CD4-positive, alpha-beta T cell treated with Interleukin-17A for 1 hour (primary cell): ENCODE measurements around the gene CACNA1F.

Source experiments
- DNase-seq: peaks from one replicate; pipeline ENCODE4 v3.0.0-alpha.2; 2020

The CACNA1F gene

DNA sequence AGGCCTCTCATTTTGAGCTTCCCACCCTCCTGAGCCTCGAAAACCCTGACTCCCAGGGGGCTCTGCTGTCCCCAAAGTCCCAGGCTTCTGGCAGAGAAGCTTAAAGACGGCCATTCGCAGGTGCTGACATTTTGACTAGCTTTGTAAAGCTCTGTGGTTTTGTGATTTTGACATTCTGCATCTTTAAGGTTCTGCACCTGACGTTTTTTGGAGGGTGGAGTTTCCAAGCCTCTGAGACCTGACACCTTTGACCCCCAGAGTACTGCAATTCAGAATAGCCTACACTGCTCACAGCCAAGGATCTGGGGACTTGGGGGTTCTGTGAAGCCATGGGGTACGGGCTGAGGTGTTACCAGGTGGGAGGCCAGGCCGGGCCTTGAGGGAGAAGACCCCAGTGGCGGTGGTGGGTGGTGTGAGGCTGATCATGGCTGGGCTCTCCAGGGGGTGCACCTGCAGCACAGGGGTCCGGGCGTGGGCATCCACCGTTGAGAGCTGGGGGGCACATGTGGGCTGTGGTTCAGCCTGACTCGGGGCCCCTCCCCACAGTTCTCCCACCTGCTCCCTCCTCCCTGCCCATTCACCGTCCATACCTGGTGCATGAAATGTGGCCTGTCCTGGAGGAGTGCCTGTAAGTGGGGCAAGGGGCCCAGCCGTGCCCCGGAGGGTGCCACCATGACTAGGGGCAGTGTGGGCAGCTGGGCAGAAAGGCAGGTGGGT is 24.1 kb upstream of the CACNA1F start:
- no peak for DNase-seq

DNA sequence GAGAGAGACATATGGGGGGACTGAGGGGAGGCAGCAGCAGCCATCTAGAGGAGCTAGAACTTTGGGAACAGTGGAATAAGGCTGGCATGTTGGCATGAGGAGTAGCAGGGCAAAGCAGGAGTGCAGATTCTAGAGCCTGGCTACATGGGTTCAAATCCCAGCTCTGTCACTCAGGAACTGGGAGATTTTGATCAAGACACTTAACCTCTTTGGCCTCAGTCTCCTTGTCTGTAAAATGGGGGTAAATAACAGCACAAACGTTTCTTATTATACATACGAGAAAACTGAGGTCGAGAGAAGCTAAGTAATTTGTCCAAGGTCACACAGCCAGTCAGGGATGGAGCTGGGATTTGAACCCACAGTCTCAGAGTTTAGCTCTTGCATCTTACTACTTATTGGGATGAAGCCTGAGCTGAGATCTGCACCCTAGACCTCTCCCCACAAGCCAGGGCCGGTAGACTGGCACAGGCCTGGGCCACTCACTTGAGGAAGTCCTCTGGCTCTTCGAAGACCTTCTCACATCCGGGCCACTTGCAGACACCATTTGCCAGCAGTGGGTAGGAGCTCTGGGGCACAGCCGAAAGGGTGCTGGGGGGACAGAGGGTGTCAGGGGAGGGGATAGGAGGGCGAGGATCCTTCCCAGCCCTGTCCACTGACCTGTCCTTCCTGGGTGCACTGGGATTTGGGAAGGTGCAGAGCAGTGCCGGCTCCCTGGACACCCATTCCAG is 23.3 kb upstream of the CACNA1F start:
- no peak for DNase-seq

GRCh38 chrX:49254639-49255038 is 21.5 kb upstream of the CACNA1F start:
- no peak for DNase-seq

DNA sequence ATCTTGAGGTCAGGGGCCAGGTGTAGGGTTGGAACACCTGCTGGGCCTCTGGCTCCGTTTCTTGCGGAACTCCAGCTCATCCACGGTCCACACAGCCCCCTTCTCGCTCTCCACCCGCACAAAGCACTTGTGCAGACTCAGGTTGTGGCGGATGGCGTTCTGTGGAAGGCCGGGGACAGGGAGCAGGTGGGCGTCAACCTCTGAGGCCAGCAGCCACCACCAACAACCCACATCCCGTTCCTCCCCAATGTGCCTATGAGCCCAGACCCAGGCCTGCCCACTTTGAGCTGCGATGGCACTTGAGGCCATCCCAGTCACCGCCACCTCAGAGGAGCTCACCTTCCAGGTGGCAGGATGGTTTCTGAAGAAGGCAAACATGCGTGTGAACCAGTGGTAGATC is 18.2 kb upstream of the CACNA1F start:
- no peak for DNase-seq

DNA sequence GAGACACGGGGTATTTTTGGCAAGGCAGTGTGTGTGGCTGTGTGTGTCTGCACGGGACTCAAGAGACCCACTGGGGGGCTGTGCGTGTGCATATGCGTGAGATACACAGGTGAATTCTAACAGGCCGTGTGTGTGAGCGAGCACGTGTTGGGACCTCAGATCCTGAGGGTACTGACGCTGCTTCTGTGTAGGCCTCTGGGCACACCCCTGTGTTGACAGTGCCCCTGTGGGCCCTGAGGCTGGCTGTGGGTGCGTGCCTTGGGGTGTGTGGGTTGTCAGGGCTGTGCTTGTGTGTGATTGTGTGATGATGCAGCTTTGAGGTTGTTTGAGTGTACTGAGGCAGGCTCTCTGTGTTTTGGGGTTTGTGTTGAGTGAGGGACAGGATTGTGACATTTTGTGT is 17.4 kb upstream of the CACNA1F start:
- no peak for DNase-seq

DNA sequence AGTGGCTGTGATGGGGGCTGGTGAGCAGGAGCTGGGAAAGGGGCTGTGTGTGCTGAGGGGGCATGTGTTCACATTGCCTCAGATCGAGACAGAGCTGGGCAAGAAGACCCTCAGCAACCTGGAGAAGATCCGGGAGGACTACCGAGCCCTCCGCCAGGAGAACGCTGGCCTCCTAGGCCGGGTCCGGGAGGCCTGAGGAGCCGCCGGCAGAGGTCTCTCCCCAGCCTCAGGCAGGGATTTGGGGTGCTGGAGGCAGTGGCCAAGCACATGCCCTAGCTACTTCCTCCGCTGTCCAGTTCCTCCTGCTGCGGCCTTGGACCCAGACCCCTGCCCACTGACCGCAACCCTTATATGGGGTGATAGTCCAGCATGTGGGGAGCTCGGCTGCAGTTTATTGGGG is 16.9 kb upstream of the CACNA1F start:
- no peak for DNase-seq

GRCh38 chrX:49249616-49250015 is 16.5 kb upstream of the CACNA1F start:
- no peak for DNase-seq

DNA sequence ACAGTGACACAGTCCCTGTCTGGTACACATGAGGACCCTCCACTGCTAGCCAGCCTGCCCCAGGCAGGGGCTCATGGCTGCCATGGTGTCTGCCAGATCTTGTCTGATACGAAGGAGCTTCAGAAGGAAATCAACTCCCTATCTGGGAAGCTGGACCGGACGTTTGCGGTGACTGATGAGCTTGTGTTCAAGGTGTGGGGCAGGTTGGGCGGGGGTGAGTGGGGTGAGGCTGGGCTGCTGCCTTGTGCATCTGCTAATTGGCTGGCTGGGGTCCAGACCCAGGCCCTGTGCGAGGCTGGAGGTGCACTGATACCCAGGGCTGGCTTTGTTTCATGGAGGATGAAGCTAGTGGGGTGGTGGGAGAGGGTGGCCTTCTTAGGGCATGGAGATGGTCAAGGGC is 15.9 kb upstream of the CACNA1F start:
- DNase-seq: no peak

DNA sequence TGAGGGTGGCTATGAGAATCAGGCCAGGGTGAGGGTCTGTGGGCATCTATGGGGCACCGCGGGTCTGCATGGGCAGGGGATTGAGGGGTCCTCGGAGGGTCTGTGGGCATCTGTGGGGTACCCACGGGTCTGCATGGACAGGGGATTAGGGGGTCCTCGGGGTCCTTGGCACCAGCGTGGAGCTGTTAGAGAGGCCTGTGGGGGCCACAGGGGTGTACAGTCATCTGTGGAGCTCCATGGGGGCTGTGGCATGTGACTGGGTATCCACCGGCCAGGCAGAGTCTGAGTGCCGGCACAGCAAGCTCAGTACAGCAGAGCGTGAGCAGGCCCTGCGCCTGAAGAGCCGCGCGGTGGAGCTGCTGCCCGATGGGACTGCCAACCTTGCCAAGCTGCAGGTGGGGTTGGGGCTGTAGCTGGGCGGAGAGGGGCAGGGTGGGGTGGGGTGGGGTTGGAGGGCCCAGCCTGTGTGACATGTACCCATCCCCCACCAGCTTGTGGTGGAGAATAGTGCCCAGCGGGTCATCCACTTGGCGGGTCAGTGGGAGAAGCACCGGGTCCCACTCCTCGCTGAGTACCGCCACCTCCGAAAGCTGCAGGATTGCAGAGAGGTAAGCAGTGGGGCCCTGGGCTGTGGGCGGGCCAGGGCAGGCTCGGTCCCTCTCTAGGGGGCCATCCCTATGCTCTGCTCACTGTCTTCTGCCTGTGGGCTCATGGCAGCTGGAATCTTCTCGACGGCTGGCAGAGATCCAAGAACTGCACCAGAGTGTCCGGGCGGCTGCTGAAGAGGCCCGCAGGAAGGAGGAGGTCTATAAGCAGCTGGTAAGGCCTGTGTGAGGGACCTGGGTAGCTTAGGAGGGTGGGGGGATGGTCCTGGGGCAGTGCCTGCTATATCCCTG is 15.0 kb upstream of the CACNA1F start:
- no peak for DNase-seq

DNA sequence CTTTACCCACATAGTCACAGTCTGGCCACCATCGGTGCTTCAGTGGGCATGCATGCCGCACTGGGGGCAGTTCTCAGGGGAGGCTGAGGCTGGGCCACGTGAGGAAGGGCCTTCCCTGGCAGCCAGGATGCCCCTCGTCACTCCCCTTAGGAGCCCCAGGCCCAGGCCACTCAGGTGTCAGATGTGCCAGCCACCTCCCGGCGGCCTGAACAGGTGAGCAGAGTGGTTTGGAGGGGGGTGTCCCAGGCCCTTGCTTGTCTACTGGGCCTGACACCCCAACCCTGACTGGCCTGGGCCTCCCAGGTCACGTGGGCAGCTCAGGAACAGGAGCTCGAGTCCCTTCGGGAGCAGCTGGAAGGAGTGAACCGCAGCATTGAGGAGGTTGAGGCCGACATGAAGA is 14.2 kb upstream of the CACNA1F start:
- no peak for DNase-seq

GRCh38 chrX:49246541-49246940 is 13.4 kb upstream of the CACNA1F start:
- DNase-seq: no peak

- no peak for DNase-seq
Measured at GRCh38 chrX:49244207-49244606, 11.1 kb upstream of the CACNA1F start.

DNA sequence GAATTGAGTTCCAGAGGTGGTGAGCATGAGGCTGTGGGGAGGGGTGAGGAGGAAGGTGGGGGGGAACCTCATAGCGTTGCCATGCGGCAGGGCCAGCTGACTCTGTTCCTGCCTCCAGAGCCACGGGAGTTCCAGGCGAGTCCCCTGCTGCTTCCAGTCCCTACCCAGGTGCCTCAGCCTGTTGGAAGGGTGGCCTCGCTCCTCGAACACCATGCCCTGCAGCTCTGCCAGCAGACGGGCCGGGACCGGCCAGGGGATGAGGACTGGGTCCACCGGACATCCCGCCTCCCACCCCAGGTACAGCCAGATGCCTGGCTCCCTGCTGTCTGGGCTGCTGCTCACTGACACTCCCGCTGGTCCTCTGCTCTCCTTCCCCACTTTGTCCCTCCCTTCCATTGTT is 10.0 kb upstream of the CACNA1F start:
- DNase-seq: no peak

GRCh38 chrX:49242545-49243066 is 9.5 kb upstream of the CACNA1F start:
- DNase-seq: no peak

DNA sequence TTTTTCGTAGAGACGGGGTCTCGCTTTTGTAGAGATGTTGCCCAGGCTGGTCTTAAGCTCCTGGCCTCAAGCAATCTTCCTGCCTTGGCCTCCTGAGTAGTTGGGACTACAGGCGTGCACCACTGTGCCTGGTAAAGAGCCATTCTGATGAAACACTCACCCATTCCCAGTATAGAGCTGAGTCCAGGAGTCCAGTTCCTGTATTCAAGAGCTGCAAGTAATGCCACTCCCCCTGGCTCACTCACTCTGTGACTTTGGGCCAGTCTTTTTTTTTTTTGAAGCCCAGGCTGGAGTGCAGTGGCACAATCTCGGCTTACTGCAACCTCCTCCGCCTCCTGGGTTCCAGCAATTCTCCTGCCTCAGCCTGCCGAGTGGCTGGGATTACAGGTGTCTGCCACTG is 5.6 kb upstream of the CACNA1F start:
- no peak for DNase-seq

DNA sequence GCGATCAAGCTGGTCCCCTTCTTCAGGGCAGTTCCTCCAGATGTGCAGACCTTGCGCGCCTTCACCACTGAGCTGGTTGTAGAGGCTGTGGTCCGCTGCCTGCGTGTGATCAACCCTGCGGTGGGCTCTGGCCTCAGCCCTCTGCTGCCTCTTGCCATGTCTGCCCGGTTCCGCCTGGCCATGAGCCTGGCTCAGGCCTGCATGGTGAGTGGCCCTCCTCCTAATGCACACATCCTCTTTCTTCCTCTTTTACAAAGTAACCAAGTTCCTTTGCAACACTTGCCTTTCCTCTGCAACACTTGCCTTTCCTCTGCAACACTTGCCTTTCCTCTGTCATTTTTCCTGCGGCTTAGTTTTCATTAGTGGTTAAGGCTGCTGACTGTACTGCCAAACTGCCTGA is 3.9 kb upstream of the CACNA1F start:
- peak; percentile 3 for DNase-seq

- DNase-seq: no peak
Measured at GRCh38 chrX:49233887-49234555, 881 bp upstream of the CACNA1F start.

DNA sequence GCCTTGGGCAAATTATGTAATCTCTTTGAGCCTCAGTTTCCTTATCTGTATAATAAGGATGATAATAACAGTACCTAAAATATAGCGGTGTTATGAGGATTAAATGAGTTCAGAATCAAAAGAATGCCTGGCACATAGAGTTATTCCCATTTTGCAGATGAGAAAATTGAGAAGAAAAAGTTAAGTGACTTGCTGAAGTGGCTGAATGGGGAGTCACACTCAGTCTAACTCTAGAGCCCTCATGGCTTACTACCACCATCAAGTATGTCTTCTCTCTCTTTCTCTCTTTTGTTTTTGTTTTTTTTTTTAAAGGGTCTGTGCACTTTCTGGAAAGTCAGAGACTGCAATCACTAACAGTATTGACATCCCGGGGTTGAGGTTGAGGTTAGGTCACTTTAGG is 615 bp downstream of the CACNA1F start:
- no peak for DNase-seq

DNA sequence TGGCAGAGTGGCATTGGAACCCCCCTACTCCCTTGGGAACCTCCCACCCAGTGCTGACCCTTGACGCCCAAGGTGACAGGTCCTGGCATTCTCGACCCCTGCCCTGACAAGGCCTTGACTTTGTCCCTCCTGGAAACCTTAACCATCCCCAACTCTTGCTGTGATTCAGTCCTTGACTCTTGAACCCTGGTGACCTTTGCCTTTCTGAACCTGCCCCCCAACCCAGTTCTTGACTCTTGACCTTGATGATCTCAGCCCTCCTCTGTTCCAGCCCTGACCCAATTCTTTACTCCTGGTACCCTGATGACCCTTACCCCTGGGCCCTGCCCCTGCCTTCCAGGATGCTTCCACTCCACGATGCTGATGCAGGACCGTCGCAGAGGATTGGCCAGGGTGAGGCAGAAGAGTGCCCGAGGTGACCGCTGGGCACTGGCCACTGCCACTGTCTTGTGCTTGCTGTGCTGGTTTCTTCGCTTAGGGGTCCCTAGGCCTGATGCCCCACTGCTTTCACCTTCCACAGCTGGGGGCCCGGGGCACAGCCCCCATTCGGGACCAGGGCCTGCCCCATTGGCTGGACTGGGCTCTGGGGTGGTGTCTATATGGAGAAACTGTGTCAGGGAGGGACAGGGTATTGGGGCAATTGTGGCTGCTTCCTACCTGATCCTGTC is 1.7 kb downstream of the CACNA1F start:
- DNase-seq: no peak

DNA sequence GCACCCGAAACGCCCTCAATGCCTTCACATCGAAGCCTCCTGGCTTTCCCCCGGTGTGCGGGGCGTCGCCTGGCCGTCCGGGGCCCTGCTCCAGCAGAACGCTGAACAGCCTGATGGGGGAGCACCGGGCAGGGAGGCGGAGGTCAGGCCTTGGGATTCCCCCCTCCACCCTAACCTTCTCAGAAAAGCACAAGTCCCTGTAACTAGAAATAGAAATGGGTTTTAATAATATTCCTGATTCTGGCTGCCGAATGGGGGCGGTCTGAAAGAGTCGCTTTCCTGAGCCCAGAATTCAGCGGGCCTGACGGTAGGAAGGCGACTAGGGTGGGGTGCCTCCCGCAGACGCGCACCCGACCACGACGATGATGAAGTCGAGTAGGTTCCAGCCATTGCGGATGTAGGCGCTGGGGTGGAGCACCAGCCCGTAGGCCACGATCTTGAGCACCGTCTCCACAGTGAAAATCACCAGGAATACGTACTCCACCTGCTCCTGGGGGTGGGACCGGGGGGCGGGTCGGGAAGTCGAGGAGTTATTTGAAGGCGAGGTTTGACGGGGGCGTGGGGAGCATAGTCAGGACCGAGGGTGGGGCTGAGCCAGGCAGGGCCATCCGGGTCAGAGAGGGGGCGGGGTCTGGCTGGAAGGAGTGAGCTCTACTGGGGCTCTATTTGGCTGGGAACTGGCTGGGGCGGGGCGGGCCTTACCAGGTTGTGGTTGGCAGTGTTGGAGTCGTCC is 2.5 kb downstream of the CACNA1F start:
- peak; percentile 71 for DNase-seq

- DNase-seq: no peak
Measured at GRCh38 chrX:49228185-49228584, 5.0 kb downstream of the CACNA1F start.

GRCh38 chrX:49227726-49228125 is 5.4 kb downstream of the CACNA1F start:
- DNase-seq: no peak
